HTR-8/SVneo (cell line): ENCODE results near the gene MEIOB.

ENCODE experiments used
- DNase-seq: peaks from one replicate; pipeline ENCODE4 v3.0.0; 2011; ENCODE audit warnings: low spot score, mixed read lengths; ENCODE audit not compliant: insufficient read length
- FAIRE-seq: peaks from 2 replicates; lab custom pipeline; 2011; peaks lifted over from hg19 to GRCh38; lab: Jason Lieb, UNC

MEIOB gene

GRCh38 chr16:1834096-1834495 is 37.9 kb downstream of the MEIOB start:
- no peak for FAIRE-seq

GRCh38 chr16:1832838-1833454 is 39.0 kb downstream of the MEIOB start:
- DNase-seq (no peak), FAIRE-seq (no peak)

More at GRCh38 chr16:1834096-1834495, 37.9 kb downstream of the MEIOB start:
- DNase-seq: no peak

GRCh38 chr16:1831186-1832075 is 40.5 kb downstream of the MEIOB start:
- FAIRE-seq (no peak), DNase-seq (no peak)

- no peak for FAIRE-seq
Observed at GRCh38 chr16:1830213-1830612, 41.8 kb downstream of the MEIOB start.

GRCh38 chr16:1828645-1829410 is 43.1 kb downstream of the MEIOB start:
- FAIRE-seq: no peak

More at GRCh38 chr16:1830213-1830612, 41.8 kb downstream of the MEIOB start:
- DNase-seq: no peak

GRCh38 chr16:1826691-1827573 is 45.0 kb downstream of the MEIOB start, which contains the start of the genes FAHD1 and HAGH:
Gene FAHD1, plus strand, starts transcription at chr16:1827206. Its CDS starts 33 bp downstream, at chr16:1827239.
Gene HAGH, minus strand, starts transcription at chr16:1826825. Its CDS starts 38 bp downstream, at chr16:1826787.
- peak; percentile 96 for FAIRE-seq
- DNase-seq: peak; percentile 99

More at GRCh38 chr16:1828645-1829410, 43.1 kb downstream of the MEIOB start:
- no peak for DNase-seq

- peak; percentile 28 for DNase-seq
- no peak for FAIRE-seq
Observed at GRCh38 chr16:1825864-1826690, 45.9 kb downstream of the MEIOB start.

GRCh38 chr16:1825381-1825863 is 46.5 kb downstream of the MEIOB start:
- FAIRE-seq: no peak
- DNase-seq: no peak

GRCh38 chr16:1823821-1824220 is 48.1 kb downstream of the MEIOB start:
- DNase-seq: peak; percentile 46
- FAIRE-seq: peak; percentile 16

- no peak for FAIRE-seq
- no peak for DNase-seq
Observed at GRCh38 chr16:1822801-1823200, 49.2 kb downstream of the MEIOB start.

GRCh38 chr16:1821861-1822611 is 49.9 kb downstream of the MEIOB start:
- DNase-seq (no peak), FAIRE-seq (no peak)

GRCh38 chr16:1820946-1821290 is 51.0 kb downstream of the MEIOB start:
- FAIRE-seq (no peak), DNase-seq (no peak)

GRCh38 chr16:1820096-1820945 is 51.6 kb downstream of the MEIOB start:
- FAIRE-seq (no peak), DNase-seq (no peak)

GRCh38 chr16:1819611-1820010 is 52.4 kb downstream of the MEIOB start:
- DNase-seq (no peak), FAIRE-seq (no peak)

- DNase-seq (no peak), FAIRE-seq (no peak)
Observed at GRCh38 chr16:1818873-1819525, 53.0 kb downstream of the MEIOB start.

- FAIRE-seq: no peak
- DNase-seq: no peak
Observed at GRCh38 chr16:1818204-1818872, 53.6 kb downstream of the MEIOB start.
